Effector memory CD8-positive, alpha-beta T cell (primary cell): ENCODE results near the gene KTI12.

Experiments used
- ATAC-seq: fragments of 150-1000 bp; cut with Tn5 transposase; replicated peaks from 2 replicates; pipeline ENCODE4 v1.10.0; 2021; ENCODE audit warnings: mild to moderate bottlenecking, moderate library complexity
- DNase-seq, 3 experiments: peaks; one replicate each; pipeline ENCODE4 v3.0.0; 2021
- H3K27ac Mint-ChIP-seq, 2 donors: one replicate each; pipeline ENCODE4 v1.8.0; 2022; ENCODE audit warnings: mild to moderate bottlenecking in 2 of 2, mixed read lengths in 2 of 2, moderate library complexity in 2 of 2
- H3K27me3 Mint-ChIP-seq, 2 donors: one replicate each; pipeline ENCODE4 v1.8.0; 2022; ENCODE audit warnings: mixed read lengths in 2 of 2
- H3K36me3 Mint-ChIP-seq: one replicate; pipeline ENCODE4 v1.8.0; 2022; ENCODE audit warnings: mild to moderate bottlenecking, moderate library complexity, mixed read lengths; ENCODE audit not compliant: insufficient read depth
- H3K4me1 Mint-ChIP-seq, 2 donors: one replicate each; pipeline ENCODE4 v1.8.0; 2022; ENCODE audit warnings: low read depth in 2 of 2, mixed read lengths in 2 of 2
- H3K4me3 Mint-ChIP-seq, 2 donors: one replicate each; pipeline ENCODE4 v1.8.0; 2022; ENCODE audit warnings: mild to moderate bottlenecking in 2 of 2, mixed read lengths in 2 of 2, moderate library complexity in 2 of 2
- H3K9me3 Mint-ChIP-seq, 2 donors: one replicate each; pipeline ENCODE4 v1.8.0; 2022; ENCODE audit warnings: mixed read lengths in 2 of 2

Gene KTI12

GRCh38 chr1:51989582-51990477 lies 43.8 kb downstream of the KTI12 start:
- Mint-ChIP-seq H3K27ac (peak overlapping the region; percentile 48 to 60), H3K4me3 (peak overlapping the region; percentile 72 to 80), H3K9me3 (no peaks in the 10 kb centered on the region), H3K27me3 (peaks cover 26 to 38% of the 10 kb centered on the region in 2 donors), H3K36me3 (no peaks in the 10 kb centered on the region), H3K4me1 (peaks cover 17% of the 10 kb centered on the region in 2 donors)
- ATAC-seq = no peak
- DNase-seq = no peak

DNA sequence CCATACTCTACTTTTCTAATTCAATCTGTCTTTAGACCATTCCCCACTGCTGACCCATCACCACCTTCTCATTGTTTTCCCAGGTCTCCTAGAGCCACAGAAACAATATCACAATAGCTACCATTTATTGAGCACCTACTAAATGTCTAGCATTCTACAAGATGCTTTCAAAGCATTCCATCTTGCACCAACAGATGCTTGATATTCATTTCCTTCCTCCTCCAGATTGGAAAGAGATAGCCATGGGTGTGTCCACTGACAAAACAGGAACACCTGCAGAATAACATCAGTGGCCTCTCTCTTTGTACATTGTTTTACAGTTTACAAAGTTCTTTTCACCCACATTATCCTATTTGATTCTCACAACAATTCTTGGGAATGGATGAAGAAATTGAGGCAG lies 45.4 kb downstream of the KTI12 start:
- H3K27ac Mint-ChIP-seq = no peak overlapping the region

GRCh38 chr1:51986718-51987117 lies 46.9 kb downstream of the KTI12 start:
- no peak overlapping the region for H3K4me3 Mint-ChIP-seq
- H3K9me3 Mint-ChIP-seq = no peaks in the 10 kb centered on the region
- peaks cover 15 to 17% of the 10 kb centered on the region in 2 donors for H3K4me1 Mint-ChIP-seq
- DNase-seq = no peak
- ATAC-seq = no peak
- peaks cover 1 to 12% of the 10 kb centered on the region in 2 donors for H3K27me3 Mint-ChIP-seq
- no peak overlapping the region for H3K27ac Mint-ChIP-seq
- H3K36me3 Mint-ChIP-seq = no peaks in the 10 kb centered on the region

More for the DNA sequence above, 45.4 kb downstream of the KTI12 start:
- ATAC-seq = no peak
- H3K27me3 Mint-ChIP-seq = peaks cover 17 to 28% of the 10 kb centered on the region in 2 donors
- no peaks in the 10 kb centered on the region for H3K36me3 Mint-ChIP-seq
- H3K9me3 Mint-ChIP-seq = no peaks in the 10 kb centered on the region
- peaks cover 17% of the 10 kb centered on the region in 2 donors for H3K4me1 Mint-ChIP-seq
- peak overlapping the region in 1 of 2 donors; percentile 14 for H3K4me3 Mint-ChIP-seq
- DNase-seq = no peak

GRCh38 chr1:51982161-51982560 lies 51.4 kb downstream of the KTI12 start:
- Mint-ChIP-seq H3K4me1 (no peaks in the 10 kb centered on the region), H3K27me3 (no peaks in the 10 kb centered on the region)
- ATAC-seq = no peak

More at GRCh38 chr1:51982161-51982560, 51.4 kb downstream of the KTI12 start:
- DNase-seq = no peak
- Mint-ChIP-seq H3K36me3 (no peaks in the 10 kb centered on the region), H3K27ac (no peak overlapping the region), H3K4me3 (no peak overlapping the region), H3K9me3 (no peaks in the 10 kb centered on the region)
